ENCODE measurements around the gene SLC26A1. TPM values are rescaled to one million over a fixed set of nuclear protein-coding genes. Genes with fewer than 3 reads are reported as not detected.

Gene SLC26A1
- polyA plus RNA-seq, 1 donor (not counting 4 experiments of a cell fraction or from before 2014, with no cell fraction given), result not detected

- H3K4me1 ChIP-seq (ENCODE audit: control insufficient read depth, extremely low read depth, insufficient read depth, low read length), result peaks cover 7% of the 10 kb centered on the region
- H3K4me3 ChIP-seq (ENCODE audit: control insufficient read depth in 2 of 3, extremely low read depth in 1 of 3, insufficient read depth in 2 of 3, low read depth in 1 of 3, low read length in 3 of 3), result no peak overlapping the region
- no peaks in the 10 kb centered on the region for H3K9me3 ChIP-seq (ENCODE audit: control insufficient read depth, low read depth, low read length)
- peaks cover 0 to 9% of the 10 kb centered on the region in 2 experiments for H3K36me3 ChIP-seq (ENCODE audit: control insufficient read depth in 2 of 2, extremely low read depth in 1 of 2, insufficient read depth in 2 of 2, low read length in 2 of 2)
- DNase-seq (ENCODE audit: low read depth, low spot score) (no peak), FAIRE-seq (no peak)
- no peak overlapping the region for H3K27ac ChIP-seq (ENCODE audit: control insufficient read depth, insufficient read depth, low read length)
- no peaks in the 10 kb centered on the region for H3K27me3 ChIP-seq (ENCODE audit: control insufficient read depth, extremely low read depth, insufficient read depth, low read length)
- dilution Hi-C loops (cut with MboI; ENCODE audit: extremely low pct_ligation_motif_present, low sequenced_read_pairs), result no loop called here
- no peak overlapping the region for H2AFZ ChIP-seq (ENCODE audit: control insufficient read depth, low read length)
- H4K20me1 ChIP-seq (ENCODE audit: control insufficient read depth, extremely low read depth, insufficient read depth, low read length), result peaks cover 6% of the 10 kb centered on the region
- no peak for TF ChIP-seq CTCF (optimal IDR thresholded peaks at IDR 0.05 in 1 of 3, IDR thresholded peaks at IDR 0.05 in 1 of 3, conservative IDR thresholded peaks at IDR 0.05 in 1 of 3; ENCODE audit: extremely low read depth in 1 of 3, insufficient read depth in 2 of 3, low read length in 3 of 3)
- TF ChIP-seq EZH2 (IDR thresholded peaks at IDR 0.05; ENCODE audit: low read length), result no peak
- H3K9me1 ChIP-seq (ENCODE audit: control insufficient read depth, extremely low read depth, insufficient read depth, low read length), result peaks cover 3% of the 10 kb centered on the region
- no peak overlapping the region for H3K4me2 ChIP-seq (ENCODE audit: control insufficient read depth, extremely low read depth, insufficient read depth, low read depth, low read length)
- no peaks in the 10 kb centered on the region for H3K79me2 ChIP-seq (ENCODE audit: control insufficient read depth, insufficient read depth, low read length)
- H3K9ac ChIP-seq (ENCODE audit: control insufficient read depth, extremely low read depth, insufficient read depth, low read length), result no peak overlapping the region
Observed at GRCh38 chr4:958314-958665, 34.9 kb downstream of the SLC26A1 start.

DNA sequence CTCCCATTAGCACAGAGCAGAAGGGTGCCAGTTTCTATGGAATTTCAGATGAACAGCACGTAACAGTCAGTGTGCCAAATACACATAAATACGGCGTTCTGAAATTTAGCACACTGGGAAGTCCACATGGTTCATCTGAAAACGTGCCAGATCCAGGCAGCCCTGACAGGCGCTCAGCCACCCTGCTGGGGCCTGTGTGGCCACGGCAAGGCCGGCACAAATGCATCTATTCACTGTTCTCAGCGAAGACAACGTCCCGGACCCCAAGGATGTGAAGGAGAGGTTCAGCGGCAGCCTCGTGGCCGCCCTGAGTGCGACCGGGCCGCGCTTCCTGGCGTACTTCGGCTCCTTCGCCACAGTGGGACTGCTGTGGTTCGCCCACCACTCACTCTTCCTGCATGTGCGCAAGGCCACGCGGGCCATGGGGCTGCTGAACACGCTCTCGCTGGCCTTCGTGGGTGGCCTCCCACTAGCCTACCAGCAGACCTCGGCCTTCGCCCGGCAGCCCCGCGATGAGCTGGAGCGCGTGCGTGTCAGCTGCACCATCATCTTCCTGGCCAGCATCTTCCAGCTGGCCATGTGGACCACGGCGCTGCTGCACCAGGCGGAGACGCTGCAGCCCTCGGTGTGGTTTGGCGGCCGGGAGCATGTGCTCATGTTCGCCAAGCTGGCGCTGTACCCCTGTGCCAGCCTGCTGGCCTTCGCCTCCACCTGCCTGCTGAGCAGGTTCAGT is 35.5 kb downstream of the SLC26A1 start:
- peaks cover 3% of the 10 kb centered on the region for H3K9me1 ChIP-seq (ENCODE audit: control insufficient read depth, extremely low read depth, insufficient read depth, low read length)

More for the DNA sequence above, 35.5 kb downstream of the SLC26A1 start:
- Histone ChIP-seq H3K27ac (ENCODE audit: control insufficient read depth, insufficient read depth, low read length) (no peak overlapping the region), H2AFZ (ENCODE audit: control insufficient read depth, low read length) (no peak overlapping the region), H3K4me2 (ENCODE audit: control insufficient read depth, extremely low read depth, insufficient read depth, low read depth, low read length) (no peak overlapping the region), H3K79me2 (ENCODE audit: control insufficient read depth, insufficient read depth, low read length) (no peaks in the 10 kb centered on the region), H4K20me1 (ENCODE audit: control insufficient read depth, extremely low read depth, insufficient read depth, low read length) (peaks cover 6% of the 10 kb centered on the region), H3K27me3 (ENCODE audit: control insufficient read depth, extremely low read depth, insufficient read depth, low read length) (no peaks in the 10 kb centered on the region), H3K9ac (ENCODE audit: control insufficient read depth, extremely low read depth, insufficient read depth, low read length) (no peak overlapping the region), H3K4me1 (ENCODE audit: control insufficient read depth, extremely low read depth, insufficient read depth, low read length) (peaks cover 7% of the 10 kb centered on the region), H3K36me3 (ENCODE audit: control insufficient read depth in 2 of 2, extremely low read depth in 1 of 2, insufficient read depth in 2 of 2, low read length in 2 of 2) (peaks cover 0 to 9% of the 10 kb centered on the region in 2 experiments), H3K9me3 (ENCODE audit: control insufficient read depth, low read depth, low read length) (no peaks in the 10 kb centered on the region), H3K4me3 (ENCODE audit: control insufficient read depth in 2 of 3, extremely low read depth in 1 of 3, insufficient read depth in 2 of 3, low read depth in 1 of 3, low read length in 3 of 3) (no peak overlapping the region)
- no peak for DNase-seq (ENCODE audit: low read depth, low spot score)
- no peak for FAIRE-seq
- dilution Hi-C loops (cut with MboI; ENCODE audit: extremely low pct_ligation_motif_present, low sequenced_read_pairs), result no loop called here
- TF ChIP-seq CTCF (optimal IDR thresholded peaks at IDR 0.05 in 1 of 3, IDR thresholded peaks at IDR 0.05 in 1 of 3, conservative IDR thresholded peaks at IDR 0.05 in 1 of 3; ENCODE audit: extremely low read depth in 1 of 3, insufficient read depth in 2 of 3, low read length in 3 of 3), result no peak
